GM19035 (cell line): Measurements from ENCODE around the gene POLR2E.

Experiments used
- ATAC-seq: cut with Tn5 transposase; IDR thresholded peaks from one replicate; pipeline ENCODE4 v1.9.1; 2021; ENCODE audit not compliant: unreplicated experiment

Gene POLR2E

GRCh38 chr19:1098177-1099051 lies 3.2 kb upstream of the POLR2E start:
- no peak for ATAC-seq

GRCh38 chr19:1097810-1098176 lies 2.6 kb upstream of the POLR2E start:
- ATAC-seq, result no peak

- no peak for ATAC-seq
These were observed 559 bp downstream of the POLR2E start for GRCh38 chr19:1094655-1094977.

- no peak for ATAC-seq
These were observed 1.2 kb downstream of the POLR2E start for GRCh38 chr19:1093811-1094553.

- ATAC-seq, result no peak
These were observed 1.8 kb downstream of the POLR2E start for GRCh38 chr19:1093330-1093729.

GRCh38 chr19:1091544-1092175 lies 3.5 kb downstream of the POLR2E start:
- ATAC-seq, result no peak

GRCh38 chr19:1090731-1091543 lies 4.2 kb downstream of the POLR2E start:
- ATAC-seq, result no peak

- ATAC-seq, result no peak
These were observed 5.3 kb downstream of the POLR2E start for GRCh38 chr19:1089891-1090290.

- no peak for ATAC-seq
These were observed 5.9 kb downstream of the POLR2E start for GRCh38 chr19:1089126-1089771.

- no peak for ATAC-seq
These were observed 6.7 kb downstream of the POLR2E start for GRCh38 chr19:1088416-1089010.

- ATAC-seq, result no peak
These were observed 7.3 kb downstream of the POLR2E start for GRCh38 chr19:1087813-1088415.

GRCh38 chr19:1086613-1087012 lies 8.6 kb downstream of the POLR2E start:
- ATAC-seq, result no peak

- no peak for ATAC-seq
These were observed 9.3 kb downstream of the POLR2E start for GRCh38 chr19:1085676-1086442.

GRCh38 chr19:1085053-1085658 lies 10.0 kb downstream of the POLR2E start:
- no peak for ATAC-seq

GRCh38 chr19:1084024-1084868 lies 10.9 kb downstream of the POLR2E start:
- no peak for ATAC-seq

GRCh38 chr19:1082928-1083816 lies 12.0 kb downstream of the POLR2E start:
- no peak for ATAC-seq
